H1 (cell line): Measurements from ENCODE around the gene CD28. TPM values are rescaled to one million over a fixed set of nuclear protein-coding genes. Genes with fewer than 3 reads are reported as not detected.

Experiments
- CTCF ChIA-PET: fragments of 300-600 bp; sonication (Branson Sonifier 250); formaldehyde crosslinking; loops from one replicate; lab custom pipeline; 2021; ENCODE audit not compliant: partially characterized antibody; lab: Charles Lee
- POLR2A ChIA-PET: fragments of 300-600 bp; sonication (Branson Sonifier 250); formaldehyde crosslinking; loops from one replicate; lab custom pipeline; 2021; ENCODE audit warnings: inconsistent platforms; ENCODE audit not compliant: partially characterized antibody; lab: Charles Lee
- DNase-seq, 2 experiments: peaks; one replicate each; pipeline versions ENCODE4 v3.0.0 to v3.0.0-alpha.2; 2010 to 2022; ENCODE audit warnings: low spot score in 2 of 2, low read depth in 1 of 2, mixed read lengths in 1 of 2
- FAIRE-seq: peaks from 2 replicates; lab custom pipeline; 2011; peaks lifted over from hg19 to GRCh38; lab: Jason Lieb, UNC
- H2AFZ ChIP-seq: 2 replicates; pipeline ENCODE4 v1.8.1; 2012; ENCODE audit warnings: low read length, inconsistent platforms
- H2AK5ac ChIP-seq: 2 replicates; pipeline ENCODE4 v1.6.1; 2013; ENCODE audit warnings: low read depth, low read length
- H2BK120ac ChIP-seq: replicated peaks from 2 replicates; pipeline ENCODE3; 2013; ENCODE audit warnings: low read depth, low read length, inconsistent platforms
- H2BK12ac ChIP-seq: 2 replicates; pipeline ENCODE4 v1.6.1; 2013; ENCODE audit warnings: low read depth, low read length
- H2BK15ac ChIP-seq: 2 replicates; pipeline ENCODE4 v1.6.1; 2013; ENCODE audit warnings: low read length
- H2BK20ac ChIP-seq: 2 replicates; pipeline ENCODE4 v1.6.1; 2013; ENCODE audit warnings: low read length
- H2BK5ac ChIP-seq: 2 replicates; pipeline ENCODE4 v1.6.1; 2013; ENCODE audit warnings: low read depth, low read length
- H3K14ac ChIP-seq: 2 replicates; pipeline ENCODE4 v1.6.1; 2013; ENCODE audit warnings: inconsistent platforms; ENCODE audit not compliant: insufficient read length
- H3K18ac ChIP-seq: 2 replicates; pipeline ENCODE4 v1.6.1; 2013; ENCODE audit warnings: low read length; ENCODE audit errors: extremely low read depth
- H3K23ac ChIP-seq: 2 replicates; pipeline ENCODE4 v1.6.1; 2013; ENCODE audit warnings: inconsistent platforms; ENCODE audit not compliant: insufficient read length
- H3K23me2 ChIP-seq: 2 replicates; pipeline ENCODE4 v1.6.1; 2013; ENCODE audit warnings: low read depth, low read length
- H3K27ac ChIP-seq: 2 replicates; pipeline ENCODE4 v1.6.1; 2011; ENCODE audit warnings: low read depth, low read length, inconsistent platforms
- H3K27me3 ChIP-seq, 4 experiments: replicated peaks in 1 of 4; 1 replicate in 1 of 4; 2 replicates in 3 of 4; pipeline versions ENCODE4 v1.6.1 to v1.8.1; 2011 to 2013; ENCODE audit warnings: low read length in 3 of 4, mild to moderate bottlenecking in 3 of 4, inconsistent platforms in 2 of 4, mixed read lengths in 2 of 4, moderate library complexity in 1 of 4; ENCODE audit not compliant: control insufficient read depth in 3 of 4, insufficient read depth in 3 of 4; ENCODE audit errors: extremely low read depth in 1 of 4
- H3K36me3 ChIP-seq, 4 experiments: 2 replicates each; pipeline versions ENCODE4 v1.6.1 to v1.8.1; 2011 to 2013; ENCODE audit warnings: mild to moderate bottlenecking in 4 of 4, low read length in 3 of 4, moderate library complexity in 2 of 4, control low read depth in 1 of 4, inconsistent platforms in 1 of 4; ENCODE audit not compliant: insufficient read depth in 4 of 4, control insufficient read depth in 2 of 4
- H3K4ac ChIP-seq: replicated peaks from 2 replicates; pipeline ENCODE3; 2013; ENCODE audit warnings: low read length, low read depth, mixed read lengths, inconsistent platforms; ENCODE audit not compliant: insufficient read length
- H3K4me1 ChIP-seq, 4 experiments: replicated peaks in 1 of 4; 1 replicate in 1 of 4; 2 replicates in 3 of 4; pipeline versions ENCODE4 v1.6.1 to v1.8.1; 2011 to 2013; ENCODE audit warnings: low read length in 3 of 4, inconsistent platforms in 2 of 4, mixed read lengths in 1 of 4; ENCODE audit not compliant: insufficient read depth in 4 of 4, control insufficient read depth in 3 of 4
- H3K4me2 ChIP-seq, 2 experiments: 2 replicates each; pipeline versions ENCODE4 v1.6.1 to v1.8.1; 2011 to 2013; ENCODE audit warnings: low read depth in 2 of 2, low read length in 2 of 2, control low read depth in 1 of 2, inconsistent platforms in 1 of 2, mild to moderate bottlenecking in 1 of 2; ENCODE audit not compliant: insufficient read depth in 1 of 2
- H3K4me3 ChIP-seq, 4 experiments: fragments of 200-600, 300-600 bp in 1 of 4; sonication (generic), shearing (Covaris generic), sonication (Bioruptor Twin) in 1 of 4; 2 replicates each; pipeline versions ENCODE4 v1.5.1 to v1.8.1; 2011 to 2016; ENCODE audit warnings: low read length in 4 of 4, low read depth in 3 of 4, control low read depth in 2 of 4, inconsistent platforms in 2 of 4, mild to moderate bottlenecking in 2 of 4, mixed read lengths in 1 of 4, moderate library complexity in 1 of 4; ENCODE audit not compliant: insufficient read depth in 2 of 4; ENCODE audit errors: extremely low read depth in 1 of 4
- H3K56ac ChIP-seq: replicated peaks from 2 replicates; pipeline ENCODE3; 2013; ENCODE audit warnings: low read depth, mild to moderate bottlenecking, mixed read lengths, low read length, inconsistent platforms; ENCODE audit not compliant: insufficient read length
- H3K79me1 ChIP-seq: 2 replicates; pipeline ENCODE4 v1.6.1; 2013; ENCODE audit warnings: low read depth, low read length, control low read depth
- H3K79me2 ChIP-seq, 2 experiments: 2 replicates each; pipeline versions ENCODE4 v1.6.1 to v1.8.1; 2012 to 2013; ENCODE audit warnings: low read length in 2 of 2, mild to moderate bottlenecking in 2 of 2, inconsistent platforms in 1 of 2; ENCODE audit not compliant: insufficient read depth in 2 of 2, control insufficient read depth in 1 of 2
- H3K9ac ChIP-seq, 4 experiments: replicated peaks in 1 of 4; 1 replicate in 1 of 4; 2 replicates in 3 of 4; pipeline versions ENCODE4 v1.6.1 to v1.8.1; 2011 to 2013; ENCODE audit warnings: low read depth in 3 of 4, low read length in 3 of 4, control low read depth in 2 of 4, mild to moderate bottlenecking in 2 of 4, moderate library complexity in 2 of 4, inconsistent platforms in 1 of 4; ENCODE audit errors: extremely low read depth in 1 of 4
- H3K9me3 ChIP-seq, 2 experiments: 2 replicates each; pipeline versions ENCODE4 v1.6.1 to v1.8.1; 2012 to 2013; ENCODE audit warnings: mild to moderate bottlenecking in 2 of 2, moderate library complexity in 2 of 2, control low read depth in 1 of 2, inconsistent platforms in 1 of 2, low read depth in 1 of 2, low read length in 1 of 2, mixed read lengths in 1 of 2; ENCODE audit not compliant: insufficient read depth in 2 of 2
- H4K20me1 ChIP-seq, 2 experiments: replicated peaks in 1 of 2; 2 replicates each; pipeline versions ENCODE3 to v1.8.1; 2011 to 2013; ENCODE audit warnings: inconsistent platforms in 2 of 2, low read length in 2 of 2, mild to moderate bottlenecking in 1 of 2; ENCODE audit not compliant: insufficient read depth in 2 of 2, control insufficient read depth in 1 of 2
- H4K5ac ChIP-seq: 2 replicates; pipeline ENCODE4 v1.6.1; 2013; ENCODE audit warnings: low read length, low read depth, mixed read lengths, inconsistent platforms; ENCODE audit not compliant: insufficient read length
- H4K8ac ChIP-seq: 2 replicates; pipeline ENCODE4 v1.8.0; 2013; ENCODE audit warnings: mild to moderate bottlenecking, moderate library complexity, low read length, inconsistent platforms; ENCODE audit not compliant: insufficient read depth; ENCODE audit errors: extremely low read depth
- H4K91ac ChIP-seq: replicated peaks from 2 replicates; pipeline ENCODE3; 2013; ENCODE audit warnings: low read length, mixed read lengths, inconsistent platforms; ENCODE audit not compliant: insufficient read length
- CEBPB ChIP-seq: IDR thresholded peaks from 2 replicates; pipeline ENCODE4 v1.6.1; 2012; ENCODE audit warnings: low read depth, low read length
- CHD2 ChIP-seq: IDR thresholded peaks from 2 replicates; pipeline ENCODE4 v1.6.1; 2012; ENCODE audit warnings: low read length, improper control_type of control experiment
- CTBP2 ChIP-seq: IDR thresholded peaks from 2 replicates; pipeline ENCODE4 v1.7.0; 2011; ENCODE audit warnings: borderline replicate concordance, mild to moderate bottlenecking, moderate library complexity, mixed read lengths, low read length; ENCODE audit not compliant: insufficient read depth, insufficient read length
- EGR1 ChIP-seq: IDR thresholded peaks from 2 replicates; pipeline ENCODE4 v1.6.1; 2011; ENCODE audit warnings: low read depth, low read length, borderline replicate concordance
- FOSL1 ChIP-seq: IDR thresholded peaks from 2 replicates; pipeline ENCODE4 v1.6.1; 2011; ENCODE audit warnings: mild to moderate bottlenecking, low read depth, low read length, moderate library complexity; ENCODE audit not compliant: insufficient read depth
- GABPA ChIP-seq: IDR thresholded peaks from 2 replicates; pipeline ENCODE4 v1.6.1; 2011; ENCODE audit warnings: mild to moderate bottlenecking, low read length, moderate library complexity, borderline replicate concordance; ENCODE audit not compliant: insufficient read depth
- SIRT6 ChIP-seq: IDR thresholded peaks from one replicate; pipeline ENCODE4 v1.7.1; 2012; ENCODE audit warnings: low read length, inconsistent platforms
- SIX5 ChIP-seq: IDR thresholded peaks from 2 replicates; pipeline ENCODE4 v1.6.1; 2011; ENCODE audit warnings: mild to moderate bottlenecking, low read depth, low read length
- SRF ChIP-seq: IDR thresholded peaks from 2 replicates; pipeline ENCODE4 v1.6.1; 2011; ENCODE audit warnings: mild to moderate bottlenecking, low read depth, low read length, moderate library complexity
- SUZ12 ChIP-seq: fragments of 200-600 bp; sonication (generic); IDR thresholded peaks from 2 replicates; pipeline ENCODE4 v1.6.1; 2012; ENCODE audit warnings: mild to moderate bottlenecking, inconsistent platforms, low read length, moderate library complexity, mixed read lengths
- TAF7 ChIP-seq: optimal IDR thresholded peaks from 2 replicates; pipeline ENCODE3; 2011; ENCODE audit warnings: low read depth, mild to moderate bottlenecking, inconsistent platforms, low read length, moderate library complexity, borderline replicate concordance
- TEAD4 ChIP-seq: IDR thresholded peaks from 2 replicates; pipeline ENCODE4 v1.6.1; 2012; ENCODE audit warnings: low read depth, low read length, inconsistent platforms, mixed read lengths
- USF2 ChIP-seq: IDR thresholded peaks from 2 replicates; pipeline ENCODE4 v1.6.1; 2011; ENCODE audit warnings: low read length, improper control_type of control experiment
- WGBS, 2 experiments: shearing (Covaris generic) in 1 of 2; methylation state at CpG; one replicate each; pipeline versions ENCODE4 v1.1.6 to v1.1.7; 2013 to 2015; ENCODE audit warnings: low lambda C conversion rate in 2 of 2, mixed read lengths in 2 of 2, inconsistent platforms in 1 of 2, low coverage in 1 of 2, missing lambda C conversion rate in 1 of 2; ENCODE audit not compliant: insufficient replicate concordance in 2 of 2, insufficient coverage in 1 of 2, insufficient read length in 1 of 2; ENCODE audit errors: extremely low coverage in 1 of 2, missing lambda C conversion rate in 1 of 2; 5-methylcytosine and 5-hydroxymethylcytosine counted together
- polyA plus RNA-seq, 7 experiments: library from polyadenylated mRNA; depleted of rRNA in 3 of 7; stranded (reverse) in 5 of 7; unstranded in 2 of 7; fragments of >200 nt in 5 of 7; fragments of 200-250 nt in 2 of 7; gene quantifications; 1 replicate in 5 of 7; 2 replicates in 1 of 7; 4 replicates in 1 of 7; pipeline versions ENCODE4 v1.2.1 to v1.2.3, GENCODE V29; 2011 to 2013; ENCODE audit warnings: missing spikeins in 2 of 7, mixed read lengths in 2 of 7
- total RNA-seq: library from RNA; stranded (reverse); fragmentation: NEBNext Ultra II Directional; extraction: Animal tissue kit (Norgen Biotek cat#: 25700); gene quantifications from 2 replicates; pipeline ENCODE4 v1.2.1, GENCODE V29; 2021

Gene CD28
- total and polyA plus RNA-seq, 2 of the 8 experiments (the other 6 are each of a cell fraction or from before 2014, with no cell fraction given), result not detected

- Histone ChIP-seq H2BK5ac (no peak overlapping the region), H3K4me3 (no peak overlapping the region), H4K20me1 (no peaks in the 10 kb centered on the region), H3K23ac (no peak overlapping the region), H3K23me2 (no peaks in the 10 kb centered on the region), H2AFZ (no peak overlapping the region), H3K4me1 (no peaks in the 10 kb centered on the region), H2AK5ac (no peak overlapping the region), H2BK120ac (no peak overlapping the region), H3K36me3 (no peaks in the 10 kb centered on the region; a peak in 1 of 8 replicates), H3K4me2 (no peak overlapping the region), H3K56ac (no peak overlapping the region), H3K9ac (no peak overlapping the region), H3K27ac (no peak overlapping the region), H3K79me1 (no peaks in the 10 kb centered on the region), H3K18ac (no peak overlapping the region), H2BK12ac (no peak overlapping the region), H3K14ac (no peak overlapping the region), H4K5ac (no peak overlapping the region), H2BK15ac (no peak overlapping the region), H3K4ac (no peak overlapping the region), H4K91ac (no peak overlapping the region), H3K27me3 (peaks cover 0 to 1% (median 0%) of the 10 kb centered on the region in 4 experiments; a peak in 1 of 7 replicates), H3K79me2 (no peaks in the 10 kb centered on the region), H3K9me3 (no peaks in the 10 kb centered on the region), H4K8ac (no peak overlapping the region), H2BK20ac (no peak overlapping the region)
- FAIRE-seq, result no peak
- POLR2A ChIA-PET, result no interaction called here
- CTCF ChIA-PET, result interaction anchor here (0.7 kb wide), 1 partner anchor 36 kb away, joined by 3 read pairs; no protein-coding TSS in a partner anchor
- no peak for DNase-seq
- WGBS, 2 experiments, result 92% methylated on average over 6 of the region's 6 CpGs; no CpG with 5 or more reads in 1 of the 2 experiments
- no peak for TF ChIP-seq CTBP2
- TF ChIP-seq CEBPB, result no peak
- no peak for TF ChIP-seq SUZ12
- TF ChIP-seq SIRT6, result no peak
- no peak for TF ChIP-seq CHD2
- TF ChIP-seq TEAD4, result no peak
- TF ChIP-seq USF2, result no peak
- no peak for TF ChIP-seq TAF7
- TF ChIP-seq SIX5, result no peak
- no peak for TF ChIP-seq FOSL1
- no peak for TF ChIP-seq EGR1
- TF ChIP-seq GABPA, result no peak
- no peak for TF ChIP-seq SRF
Observed at GRCh38 chr2:203693242-203693879, 13.1 kb upstream of the CD28 start.
